ENCODE measurements around the gene WARS2. TPM values are rescaled to one million over a fixed set of nuclear protein-coding genes. Genes with fewer than 3 reads are reported as not detected.

WARS2 gene
- total RNA-seq, 1 experiment from 2014 or later: 18.1 TPM

- intact Hi-C loops (cut with micrococcal nuclease): loop anchor here (5.0 kb wide), 2 partner anchors 179 to 271 kb away; no protein-coding TSS in a partner anchor
- CTCF ChIA-PET: no interaction called here
- ATAC-seq: no peak
These were observed 134.6 kb downstream of the WARS2 start for GRCh38 chr1:119005724-119006405.

GRCh38 chr1:119004781-119005180, 135.7 kb downstream of the WARS2 start:
- no TSS peak for BruUV-seq (replicated peaks)
- no peak overlapping the region for H2AFZ ChIP-seq (ENCODE audit: low read length)
- DNase-seq (no peak), ATAC-seq (no peak)
- no peak overlapping the region for H3K4me3 ChIP-seq (ENCODE audit: low read length)
- no peak overlapping the region for H3K27ac ChIP-seq (ENCODE audit: low read length)
- H3K27me3 ChIP-seq (ENCODE audit: low read length): no peaks in the 10 kb centered on the region
- ChIA-PET CTCF (no interaction called here), POLR2A (ENCODE audit: unreplicated experiment) (no interaction called here)
- no peak for TF ChIP-seq EZH2phosphoT487 (IDR thresholded peaks at IDR 0.05; ENCODE audit: borderline replicate concordance, low read length)
- TF ChIP-seq, protein P1, sequence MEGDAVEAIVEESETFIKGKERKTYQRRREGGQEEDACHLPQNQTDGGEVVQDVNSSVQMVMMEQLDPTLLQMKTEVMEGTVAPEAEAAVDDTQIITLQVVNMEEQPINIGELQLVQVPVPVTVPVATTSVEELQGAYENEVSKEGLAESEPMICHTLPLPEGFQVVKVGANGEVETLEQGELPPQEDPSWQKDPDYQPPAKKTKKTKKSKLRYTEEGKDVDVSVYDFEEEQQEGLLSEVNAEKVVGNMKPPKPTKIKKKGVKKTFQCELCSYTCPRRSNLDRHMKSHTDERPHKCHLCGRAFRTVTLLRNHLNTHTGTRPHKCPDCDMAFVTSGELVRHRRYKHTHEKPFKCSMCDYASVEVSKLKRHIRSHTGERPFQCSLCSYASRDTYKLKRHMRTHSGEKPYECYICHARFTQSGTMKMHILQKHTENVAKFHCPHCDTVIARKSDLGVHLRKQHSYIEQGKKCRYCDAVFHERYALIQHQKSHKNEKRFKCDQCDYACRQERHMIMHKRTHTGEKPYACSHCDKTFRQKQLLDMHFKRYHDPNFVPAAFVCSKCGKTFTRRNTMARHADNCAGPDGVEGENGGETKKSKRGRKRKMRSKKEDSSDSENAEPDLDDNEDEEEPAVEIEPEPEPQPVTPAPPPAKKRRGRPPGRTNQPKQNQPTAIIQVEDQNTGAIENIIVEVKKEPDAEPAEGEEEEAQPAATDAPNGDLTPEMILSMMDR (conservative IDR thresholded peaks at IDR 0.05; ENCODE audit: low read depth, low read length): no peak
- no peak for TF ChIP-seq EZH2 (IDR thresholded peaks at IDR 0.05; ENCODE audit: low read length, unreplicated experiment)
- H3K36me3 ChIP-seq (ENCODE audit: low read depth, low read length): no peaks in the 10 kb centered on the region
- no peaks in the 10 kb centered on the region for H3F3A ChIP-seq (ENCODE audit: low read length, unreplicated experiment)
- H3K9ac ChIP-seq (ENCODE audit: low read length): no peak overlapping the region
- no peaks in the 10 kb centered on the region for H3K9me3 ChIP-seq (ENCODE audit: low read length)
- no peaks in the 10 kb centered on the region for H3K79me2 ChIP-seq (ENCODE audit: low read length)
- peaks cover 15% of the 10 kb centered on the region for H3K4me1 ChIP-seq (ENCODE audit: insufficient read depth, low read length)
- no peaks in the 10 kb centered on the region for H3K9me2 ChIP-seq (replicated peaks; ENCODE audit: low read length)
- no peaks in the 10 kb centered on the region for H4K20me1 ChIP-seq (ENCODE audit: low read length)
- intact Hi-C loops (cut with micrococcal nuclease): loop anchor here (5.0 kb wide), 2 partner anchors 177 to 273 kb away; no protein-coding TSS in a partner anchor
- H3K4me2 ChIP-seq (ENCODE audit: low read length): no peak overlapping the region

More at GRCh38 chr1:119005724-119006405, 134.6 kb downstream of the WARS2 start:
- no peak for TF ChIP-seq EZH2phosphoT487 (IDR thresholded peaks at IDR 0.05; ENCODE audit: borderline replicate concordance, low read length)
- TF ChIP-seq, protein P1 (conservative IDR thresholded peaks at IDR 0.05; ENCODE audit: low read depth, low read length): no peak
- no peak for TF ChIP-seq EZH2 (IDR thresholded peaks at IDR 0.05; ENCODE audit: low read length, unreplicated experiment)
- no peak overlapping the region for H2AFZ ChIP-seq (ENCODE audit: low read length)
- no peak overlapping the region for H3K27ac ChIP-seq (ENCODE audit: low read length)
- H3K9ac ChIP-seq (ENCODE audit: low read length): no peak overlapping the region
- no peak for DNase-seq
- no peaks in the 10 kb centered on the region for H3K9me2 ChIP-seq (replicated peaks; ENCODE audit: low read length)
- H3K36me3 ChIP-seq (ENCODE audit: low read depth, low read length): no peaks in the 10 kb centered on the region
- H3K79me2 ChIP-seq (ENCODE audit: low read length): no peaks in the 10 kb centered on the region
- H3K4me1 ChIP-seq (ENCODE audit: insufficient read depth, low read length): peaks cover 15% of the 10 kb centered on the region
- no peak overlapping the region for H3K4me3 ChIP-seq (ENCODE audit: low read length)
- no peaks in the 10 kb centered on the region for H3K9me3 ChIP-seq (ENCODE audit: low read length)
- no peaks in the 10 kb centered on the region for H4K20me1 ChIP-seq (ENCODE audit: low read length)
- H3K4me2 ChIP-seq (ENCODE audit: low read length): no peak overlapping the region
- BruUV-seq (replicated peaks): no TSS peak
- H3F3A ChIP-seq (ENCODE audit: low read length, unreplicated experiment): no peaks in the 10 kb centered on the region
- H3K27me3 ChIP-seq (ENCODE audit: low read length): no peaks in the 10 kb centered on the region
- POLR2A ChIA-PET (ENCODE audit: unreplicated experiment): no interaction called here

GRCh38 chr1:119004129-119004527, 136.3 kb downstream of the WARS2 start:
- H3F3A ChIP-seq (ENCODE audit: low read length, unreplicated experiment): no peaks in the 10 kb centered on the region

More at GRCh38 chr1:119004129-119004527, 136.3 kb downstream of the WARS2 start:
- Histone ChIP-seq H3K4me2 (ENCODE audit: low read length) (no peak overlapping the region), H3K36me3 (ENCODE audit: low read depth, low read length) (no peaks in the 10 kb centered on the region), H3K27ac (ENCODE audit: low read length) (no peak overlapping the region), H4K20me1 (ENCODE audit: low read length) (no peaks in the 10 kb centered on the region), H3K4me1 (ENCODE audit: insufficient read depth, low read length) (peaks cover 11% of the 10 kb centered on the region), H3K4me3 (ENCODE audit: low read length) (no peak overlapping the region), H3K9ac (ENCODE audit: low read length) (no peak overlapping the region), H2AFZ (ENCODE audit: low read length) (no peak overlapping the region), H3K79me2 (ENCODE audit: low read length) (no peaks in the 10 kb centered on the region), H3K9me3 (ENCODE audit: low read length) (no peaks in the 10 kb centered on the region), H3K9me2 (replicated peaks; ENCODE audit: low read length) (no peaks in the 10 kb centered on the region), H3K27me3 (ENCODE audit: low read length) (no peaks in the 10 kb centered on the region)
- POLR2A ChIA-PET (ENCODE audit: unreplicated experiment): no interaction called here
- DNase-seq: no peak
- no TSS peak for BruUV-seq (replicated peaks)
- intact Hi-C loops (cut with micrococcal nuclease): no loop called here
- CTCF ChIA-PET: no interaction called here
- ATAC-seq: no peak
- TF ChIP-seq EZH2phosphoT487 (IDR thresholded peaks at IDR 0.05; ENCODE audit: borderline replicate concordance, low read length) (no peak), EZH2 (IDR thresholded peaks at IDR 0.05; ENCODE audit: low read length, unreplicated experiment) (no peak)
- TF ChIP-seq, protein P1 (conservative IDR thresholded peaks at IDR 0.05; ENCODE audit: low read depth, low read length): no peak

Measured in PC-3 (cell line).